ENCODE measurements around the gene MPP2.
"Not testable (repeated sequence)": the region's sequence is repeated elsewhere in the genome, so short reads cannot be mapped to it uniquely, and the experiment has no call there.

MPP2 gene

GRCh38 chr17:43874293-43874692 lies 33.0 kb downstream of the MPP2 start:
- DNase-seq (ENCODE audit: low spot score) = no peak

DNA sequence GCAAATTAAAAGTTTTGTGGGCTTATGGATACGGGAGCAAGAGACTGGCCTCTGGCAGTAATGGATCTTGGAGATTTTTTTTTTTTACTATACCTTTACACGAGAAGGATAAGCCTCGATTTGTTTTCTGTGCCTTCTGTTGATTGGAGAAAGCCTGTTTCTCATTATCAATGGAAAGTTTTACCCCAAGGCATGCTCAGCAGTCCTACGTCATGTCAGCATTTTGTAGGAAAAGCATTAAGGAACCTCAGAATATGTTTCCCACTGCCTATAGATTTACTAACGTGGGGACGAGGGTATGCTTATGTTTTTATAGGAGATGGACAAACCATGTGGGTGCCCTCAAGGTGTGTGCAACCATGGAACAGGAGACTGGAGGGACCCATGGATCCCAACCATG lies 33.5 kb downstream of the MPP2 start:
- DNase-seq (ENCODE audit: low spot score) = no peak

DNA sequence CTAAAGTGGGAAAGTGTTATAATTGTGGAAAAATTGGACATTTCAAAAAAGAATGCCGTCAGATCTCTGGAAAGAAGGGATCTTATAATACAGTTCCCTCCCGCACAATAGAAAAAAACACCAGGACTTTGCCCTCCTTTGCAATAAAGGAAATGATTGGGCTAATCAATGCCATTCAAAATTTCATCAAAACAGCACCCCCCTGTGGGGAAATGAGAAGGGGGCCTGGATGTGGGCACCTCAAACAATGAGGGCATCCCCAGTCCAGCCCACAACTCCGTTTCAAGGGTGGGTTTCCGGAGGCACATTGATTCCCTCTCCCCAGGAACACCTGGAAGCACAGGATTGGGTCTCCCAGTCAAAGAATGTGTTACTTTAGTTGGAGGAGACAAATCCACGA lies 34.2 kb downstream of the MPP2 start:
- no peak for DNase-seq (ENCODE audit: low spot score)

DNA sequence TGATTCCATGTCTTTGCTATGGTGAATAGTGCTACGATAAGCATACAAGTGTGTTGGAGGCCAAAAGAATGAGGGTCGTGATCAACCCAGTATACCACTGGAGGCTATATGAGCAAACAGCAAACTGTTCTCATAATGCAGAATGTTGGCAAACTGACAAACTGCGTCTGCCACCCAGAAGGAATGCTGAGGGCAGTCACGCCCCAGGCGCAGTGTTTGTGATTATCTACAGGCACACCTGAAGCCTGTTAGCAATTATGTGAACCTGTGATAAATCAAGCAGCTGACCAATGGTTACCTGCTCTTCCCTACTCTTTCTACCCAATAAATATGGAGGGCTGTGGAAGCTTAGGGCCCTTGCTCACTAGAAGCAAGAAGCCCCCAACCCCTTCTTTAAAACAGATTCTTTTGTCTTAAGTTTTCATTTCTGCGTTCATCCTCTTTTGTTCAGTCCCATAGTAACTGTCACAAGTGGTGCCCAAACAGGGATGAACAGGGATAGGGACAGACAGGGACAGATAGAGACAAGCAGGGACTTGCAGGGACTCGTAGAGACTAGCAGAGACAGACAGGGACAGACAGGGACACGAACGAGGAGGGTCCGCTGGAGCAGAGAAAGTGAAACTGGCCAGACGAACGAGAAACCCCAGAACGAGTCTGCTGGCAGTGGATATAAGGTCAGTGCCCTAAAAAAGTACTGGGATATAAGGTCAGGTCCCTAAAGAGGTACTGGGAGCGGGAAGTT lies 35.2 kb downstream of the MPP2 start:
- DNase-seq (ENCODE audit: low spot score) = no peak

DNA sequence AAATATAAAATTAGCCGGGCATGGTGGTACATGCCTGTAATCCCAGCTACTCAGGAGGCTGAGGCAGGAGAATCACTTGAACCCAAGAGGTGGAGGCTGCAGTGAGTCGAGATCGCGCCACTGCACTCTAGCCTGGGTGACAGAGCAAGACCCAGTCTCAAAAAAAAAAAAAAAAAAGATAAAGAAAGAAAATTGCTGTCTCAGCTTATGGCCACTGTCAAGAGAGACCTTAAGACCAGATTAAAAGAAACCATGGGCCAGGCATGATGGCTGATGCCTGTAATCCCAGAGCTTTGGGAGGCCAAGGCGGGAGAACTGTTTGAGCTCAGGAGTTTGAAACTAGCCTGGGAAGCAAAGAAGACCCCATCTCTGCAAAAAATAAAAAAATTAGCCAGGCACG lies 38.3 kb downstream of the MPP2 start:
- DNase-seq (ENCODE audit: low spot score) = not testable (repeated sequence)

- DNase-seq (ENCODE audit: low spot score) = no peak
These were observed 38.9 kb downstream of the MPP2 start for GRCh38 chr17:43868226-43868994.

DNA sequence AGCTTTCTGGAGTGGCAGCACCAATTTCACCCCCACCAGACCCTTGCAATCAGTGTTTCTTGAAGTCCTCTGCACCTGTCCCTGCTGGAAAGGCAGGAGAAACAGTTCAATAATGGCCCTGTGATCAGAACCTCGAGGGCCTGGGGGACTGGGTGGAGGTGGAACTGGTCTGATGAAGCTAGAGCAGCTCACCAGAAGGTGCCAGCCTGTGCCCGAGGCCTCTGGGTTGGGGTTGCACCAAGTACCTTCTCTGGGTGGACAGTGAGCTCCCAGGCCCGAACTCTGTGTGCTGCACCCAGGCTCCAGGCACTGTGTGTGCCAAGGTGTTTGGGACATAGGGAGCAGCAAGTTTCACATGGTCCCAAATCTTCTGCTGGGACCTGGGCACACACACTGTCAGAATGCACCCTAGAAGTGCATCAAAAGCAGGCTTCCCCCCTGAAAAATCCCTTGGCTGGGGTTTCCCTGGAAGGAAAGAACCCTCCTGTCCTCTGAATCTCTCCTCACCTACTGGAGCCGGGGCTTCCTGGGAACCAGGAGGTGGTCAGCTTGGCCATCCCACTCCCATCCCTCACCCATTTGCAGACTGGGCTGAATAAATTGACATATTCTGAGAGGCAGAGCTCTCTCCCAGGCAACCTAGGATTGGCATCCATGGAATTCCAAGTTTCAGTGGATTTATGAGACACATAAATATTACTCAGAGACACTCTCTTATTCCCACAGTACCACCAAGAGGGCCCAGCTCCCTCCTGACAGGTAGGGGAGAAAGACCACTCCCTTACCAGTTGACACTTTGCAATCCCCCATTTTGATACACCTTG lies 43.0 kb downstream of the MPP2 start:
- DNase-seq (ENCODE audit: low spot score) = no peak

DNA sequence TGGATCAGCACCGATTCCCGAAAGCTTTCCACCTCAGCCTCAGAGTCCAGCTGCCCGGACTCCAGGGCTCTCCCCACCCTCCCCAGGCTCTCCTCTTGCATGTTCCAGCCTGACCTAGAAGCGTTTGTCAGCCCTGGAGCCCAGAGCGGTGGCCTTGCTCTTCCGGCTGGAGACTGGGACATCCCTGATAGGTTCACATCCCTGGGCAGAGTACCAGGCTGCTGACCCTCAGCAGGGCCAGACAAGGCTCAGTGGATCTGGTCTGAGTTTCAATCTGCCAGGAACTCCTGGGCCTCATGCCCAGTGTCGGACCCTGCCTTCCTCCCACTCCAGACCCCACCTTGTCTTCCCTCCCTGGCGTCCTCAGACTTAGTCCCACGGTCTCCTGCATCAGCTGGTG lies 45.4 kb downstream of the MPP2 start:
- DNase-seq (ENCODE audit: low spot score) = no peak

DNA sequence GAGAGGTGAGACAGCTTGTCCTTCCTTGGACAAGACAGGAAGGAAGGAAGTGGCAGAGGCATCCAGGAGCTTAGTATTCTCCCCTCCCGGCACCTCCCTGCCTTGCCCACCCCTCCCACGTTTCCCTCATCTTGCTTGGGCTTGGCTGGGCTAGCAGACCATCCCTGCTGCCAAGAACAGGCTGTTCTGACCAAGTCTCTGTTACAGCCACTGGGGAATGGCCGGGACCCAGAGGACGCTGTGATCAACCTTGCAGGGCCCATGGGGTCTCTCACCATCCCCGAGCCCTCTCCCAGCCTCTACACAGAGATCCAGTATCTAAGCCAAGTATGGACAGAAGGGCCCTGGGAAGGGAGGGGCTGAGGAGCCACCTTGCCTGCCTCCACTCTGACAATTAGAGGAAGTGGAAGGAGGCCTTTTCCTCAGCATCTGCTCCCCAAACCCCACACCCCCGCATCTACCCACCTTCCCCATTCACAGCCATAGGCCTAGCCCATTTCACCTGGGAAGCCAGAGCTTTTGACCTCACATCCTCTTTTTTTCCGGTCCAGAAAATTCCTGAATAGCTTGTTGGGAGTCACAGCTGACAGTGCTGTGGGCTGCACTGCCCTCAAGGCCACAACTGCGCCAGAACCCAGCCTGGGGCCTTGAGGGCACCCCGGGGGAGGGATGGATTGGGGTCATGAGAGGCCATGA lies 46.3 kb downstream of the MPP2 start:
- DNase-seq (ENCODE audit: low spot score) = no peak

- no peak for DNase-seq (ENCODE audit: low spot score)
These were observed 47.1 kb downstream of the MPP2 start for GRCh38 chr17:43860077-43860725.

DNA sequence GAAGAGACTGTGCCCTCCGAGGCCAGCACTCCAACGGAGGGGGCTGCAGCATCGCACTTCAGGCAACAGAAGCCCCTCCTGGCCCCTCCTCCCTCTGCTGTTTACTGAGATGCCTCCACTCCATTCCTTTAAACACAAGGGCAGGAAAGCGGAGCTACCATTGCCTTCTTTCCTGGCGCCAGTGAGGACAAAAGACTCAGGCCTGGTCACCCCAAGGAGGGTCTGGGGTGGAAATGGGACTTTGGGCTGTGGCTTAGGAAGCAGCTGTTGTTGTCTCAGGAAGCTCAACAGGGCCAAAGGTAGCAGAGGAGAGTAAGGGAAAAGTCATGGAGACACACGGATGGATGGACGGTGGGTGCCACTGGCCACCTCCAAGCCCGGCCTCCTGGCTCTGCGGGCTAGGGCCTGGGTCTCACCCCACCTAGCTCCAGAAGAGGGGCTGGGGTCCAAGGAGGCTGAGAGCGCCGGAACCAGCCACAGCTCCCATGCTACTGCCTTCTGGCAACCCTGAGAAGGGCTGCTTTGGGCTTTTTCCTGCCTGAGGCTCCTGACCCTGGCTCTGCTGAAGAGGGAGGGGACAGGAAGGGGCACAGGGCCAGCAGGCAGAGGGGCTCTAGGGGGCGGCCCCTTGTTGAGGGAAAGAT lies 49.3 kb downstream of the MPP2 start:
- no peak for DNase-seq (ENCODE audit: low spot score)

DNA sequence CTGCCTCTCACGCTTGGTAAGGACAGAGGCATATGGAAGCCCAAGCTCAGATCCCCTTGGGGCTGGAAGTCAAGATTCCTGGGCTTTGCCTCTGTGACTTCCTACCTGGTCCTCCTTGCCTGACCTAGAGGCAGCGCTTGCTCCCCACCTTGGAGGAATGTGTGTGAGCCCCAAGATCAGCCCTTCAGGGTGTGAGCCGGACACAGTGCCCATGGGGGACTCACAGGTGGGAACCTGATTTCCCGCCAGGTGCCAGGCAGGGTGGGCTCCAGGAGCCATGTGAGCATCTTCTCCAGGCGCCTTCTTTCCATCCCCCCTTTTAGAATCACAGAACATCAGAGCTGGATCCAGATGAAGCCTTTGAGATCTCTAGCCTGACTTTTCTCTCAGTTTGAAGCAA lies 50.2 kb downstream of the MPP2 start:
- no peak for DNase-seq (ENCODE audit: low spot score)

GRCh38 chr17:43856141-43856540 lies 51.2 kb downstream of the MPP2 start:
- no peak for DNase-seq (ENCODE audit: low spot score)

GRCh38 chr17:43855061-43855460 lies 52.3 kb downstream of the MPP2 start:
- DNase-seq (ENCODE audit: low spot score) = no peak

DNA sequence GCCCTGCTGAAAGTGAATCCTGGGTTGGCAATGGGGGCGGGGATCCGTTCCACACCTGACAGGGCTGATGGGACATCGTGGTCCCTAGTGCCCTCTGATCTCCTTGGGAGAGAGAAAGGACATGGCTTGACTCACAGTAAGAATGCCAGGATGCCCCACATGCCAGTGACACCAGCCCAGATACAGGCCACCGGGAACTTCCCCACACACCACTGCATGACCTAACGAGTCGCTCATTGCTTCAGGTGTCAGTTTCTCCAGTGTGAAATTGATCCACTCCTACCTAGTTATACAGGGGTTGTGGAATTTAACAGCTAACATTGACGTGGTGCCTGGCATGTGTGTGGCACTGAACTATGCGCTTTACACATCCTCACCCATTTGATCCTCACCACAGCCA lies 52.8 kb downstream of the MPP2 start:
- no peak for DNase-seq (ENCODE audit: low spot score)

DNA sequence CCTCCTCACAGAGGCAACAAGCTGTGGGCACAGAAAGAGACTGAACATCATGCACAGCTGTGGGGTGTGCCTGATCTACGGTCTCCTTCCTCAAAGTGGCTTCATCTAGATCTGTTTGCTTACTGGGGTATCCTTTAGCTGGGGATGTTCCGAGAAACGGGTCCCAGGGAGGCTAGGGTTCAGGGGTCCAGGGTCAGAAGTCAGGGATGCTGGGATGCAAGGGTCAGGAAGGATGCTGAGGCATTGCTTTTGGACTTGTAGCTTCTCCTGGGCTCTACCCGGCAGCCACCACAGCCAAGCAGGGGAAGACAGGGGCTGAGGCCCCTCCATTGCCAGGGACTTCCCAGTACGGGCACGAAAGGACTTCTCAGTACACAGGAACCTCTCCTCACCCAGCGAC lies 53.8 kb downstream of the MPP2 start:
- DNase-seq (ENCODE audit: low spot score) = no peak

- no peak for DNase-seq (ENCODE audit: low spot score)
These were observed 54.8 kb downstream of the MPP2 start for GRCh38 chr17:43852571-43852970.

- DNase-seq (ENCODE audit: low spot score) = no peak
These were observed 58.2 kb downstream of the MPP2 start for GRCh38 chr17:43849116-43849515.

GRCh38 chr17:43848601-43849000 lies 58.7 kb downstream of the MPP2 start:
- no peak for DNase-seq (ENCODE audit: low spot score)

DNA sequence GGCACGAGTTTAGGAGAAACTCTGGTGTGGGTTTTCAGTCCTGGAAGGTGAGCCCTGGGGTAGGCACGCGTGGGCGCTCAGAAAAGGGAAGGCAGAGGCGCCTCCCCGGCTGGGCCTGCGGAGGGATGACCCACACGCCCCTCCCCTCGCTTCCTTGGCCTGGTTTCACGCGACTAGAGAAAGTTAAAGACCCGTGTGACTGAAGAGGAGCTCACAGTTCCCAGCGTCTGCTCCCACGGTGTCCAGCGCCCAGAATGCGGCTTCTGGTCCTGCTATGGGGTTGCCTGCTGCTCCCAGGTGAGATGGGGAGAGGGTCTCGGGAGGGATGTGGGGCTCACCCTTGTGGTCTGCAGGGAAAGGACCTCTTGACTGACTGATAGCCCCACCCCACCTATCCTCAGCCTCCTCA lies 60.4 kb downstream of the MPP2 start, which contains the start of gene CD300LG:
Gene CD300LG, plus strand, starts transcription at position 214 of the 409 bp plus-strand sequence. Its CDS starts 41 bp downstream, at position 255.
- DNase-seq (ENCODE audit: low spot score) = no peak

- peak; percentile 17 for DNase-seq (ENCODE audit: low spot score)
These were observed 61.1 kb downstream of the MPP2 start for GRCh38 chr17:43846221-43846712.

All from hematopoietic multipotent progenitor cell treated with erythropoietin and hydrocortisone succinate and interleukin-3 and kit ligand, for 17 days (in vitro differentiated cells).